Suppressor macrophage (primary cell): ENCODE results near the gene SEMA3B.
"Not testable (repeated sequence)": the region's sequence is repeated elsewhere in the genome, so short reads cannot be mapped to it uniquely, and the experiment has no call there.

ENCODE experiments used
- DNase-seq, 4 experiments: peaks; one replicate each; pipeline ENCODE4 v3.0.0-alpha.2; 2020 to 2022

SEMA3B gene

GRCh38 chr3:50272911-50273688 lies 4.2 kb downstream of the SEMA3B start:
- peak; percentile 84 to 96 (median 92) for DNase-seq

GRCh38 chr3:50273689-50274065 lies 4.7 kb downstream of the SEMA3B start:
- DNase-seq = no peak

GRCh38 chr3:50274371-50275104 lies 5.6 kb downstream of the SEMA3B start:
- DNase-seq = peak; percentile 36 to 86 (median 63)

- peak in 1 of 4 experiments; percentile 38 for DNase-seq
Observed at GRCh38 chr3:50275141-50275995, 6.4 kb downstream of the SEMA3B start.

GRCh38 chr3:50275996-50276761 lies 7.2 kb downstream of the SEMA3B start:
- peak in 3 of 4 experiments; percentile 32 to 53 (median 42) for DNase-seq

GRCh38 chr3:50276762-50277101 lies 7.8 kb downstream of the SEMA3B start:
- DNase-seq = no peak

- DNase-seq = no peak
Observed at GRCh38 chr3:50278123-50278879, 9.4 kb downstream of the SEMA3B start.

- DNase-seq = no peak
Observed at GRCh38 chr3:50278880-50279224, 9.9 kb downstream of the SEMA3B start, which contains the start of gene LSMEM2. LSMEM2 (plus strand) TSS chr3:50279087; CDS start chr3:50279114, 27 bp downstream.

- DNase-seq = no peak
Observed at GRCh38 chr3:50279255-50280016, 10.5 kb downstream of the SEMA3B start.

GRCh38 chr3:50284121-50284520 lies 15.2 kb downstream of the SEMA3B start:
- DNase-seq = not testable (repeated sequence)

GRCh38 chr3:50286322-50287227 lies 17.6 kb downstream of the SEMA3B start:
- DNase-seq = no peak

- DNase-seq = no peak
Observed at GRCh38 chr3:50287262-50287661, 18.3 kb downstream of the SEMA3B start.

- no peak for DNase-seq
Observed at GRCh38 chr3:50288387-50289007, 19.6 kb downstream of the SEMA3B start.

GRCh38 chr3:50289130-50289529 lies 20.2 kb downstream of the SEMA3B start:
- DNase-seq = no peak

- DNase-seq = no peak
Observed at GRCh38 chr3:50290161-50290641, 21.3 kb downstream of the SEMA3B start.

- peak; percentile 97 to 99 (median 98) for DNase-seq
Observed at GRCh38 chr3:50292159-50293078, 23.5 kb downstream of the SEMA3B start, which contains the start of gene IFRD2. IFRD2 (minus strand) TSS chr3:50292429; CDS start chr3:50292274, 155 bp downstream.

GRCh38 chr3:50293079-50293801 lies 24.3 kb downstream of the SEMA3B start:
- no peak for DNase-seq
